Fibroblast of pulmonary artery (primary cell): ENCODE measurements around the gene ITGB8.
A peak's percentile ranks its signal among the peaks of the same experiment; 100 is the strongest.
"Not testable (repeated sequence)": the region's sequence is repeated elsewhere in the genome, so short reads cannot be mapped to it uniquely, and the experiment has no call there.

Experiments used
- DNase-seq: peaks from one replicate; pipeline ENCODE4 v3.0.0-alpha.2; 2010; ENCODE audit warnings: low read depth
- H3K4me3 ChIP-seq: replicated peaks from 2 replicates; pipeline ENCODE4 v1.5.1; 2011; ENCODE audit warnings: low read depth, mild to moderate bottlenecking, control low read depth, low read length, moderate library complexity
- TF ChIP-seq, protein P1 (sequence below): IDR thresholded peaks from 2 replicates; pipeline ENCODE4 v1.5.1; 2011; ENCODE audit warnings: mild to moderate bottlenecking, control low read depth, low read length, inconsistent platforms; ENCODE audit errors: missing control alignments

ITGB8 gene

DNA sequence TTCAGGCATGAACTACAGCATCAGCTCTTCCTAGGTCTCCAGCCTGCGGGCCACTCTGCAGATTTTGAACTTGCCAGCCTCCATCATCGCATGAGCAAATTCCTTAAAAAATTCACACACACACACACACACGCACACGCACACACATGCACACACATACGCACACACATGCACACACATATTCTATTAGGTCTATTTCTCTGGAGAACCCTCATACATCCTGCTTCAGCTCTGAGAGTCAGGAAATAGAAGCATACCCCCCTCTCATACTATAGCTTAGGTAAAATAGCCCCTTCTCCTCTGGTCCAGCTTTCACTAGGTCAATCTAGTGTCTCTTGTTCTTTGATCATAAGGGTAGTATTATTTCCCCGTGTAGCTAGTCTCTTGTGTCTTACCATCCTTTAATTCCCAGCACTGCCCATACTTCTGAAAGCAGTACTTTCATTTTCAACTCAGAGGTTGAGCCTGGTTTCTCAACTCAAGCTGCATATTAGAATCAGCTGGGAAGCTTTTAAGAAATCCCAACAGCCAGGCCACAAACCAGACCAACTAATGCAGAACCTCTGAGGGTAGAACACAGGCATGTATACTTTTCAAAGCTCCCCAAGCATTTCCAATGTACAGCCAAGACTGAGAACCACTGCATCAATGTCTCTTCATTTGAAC lies 30.9 kb upstream of the ITGB8 start:
- no peak overlapping the region for H3K4me3 ChIP-seq
- peak; percentile 31 for DNase-seq
- TF ChIP-seq, protein P1, sequence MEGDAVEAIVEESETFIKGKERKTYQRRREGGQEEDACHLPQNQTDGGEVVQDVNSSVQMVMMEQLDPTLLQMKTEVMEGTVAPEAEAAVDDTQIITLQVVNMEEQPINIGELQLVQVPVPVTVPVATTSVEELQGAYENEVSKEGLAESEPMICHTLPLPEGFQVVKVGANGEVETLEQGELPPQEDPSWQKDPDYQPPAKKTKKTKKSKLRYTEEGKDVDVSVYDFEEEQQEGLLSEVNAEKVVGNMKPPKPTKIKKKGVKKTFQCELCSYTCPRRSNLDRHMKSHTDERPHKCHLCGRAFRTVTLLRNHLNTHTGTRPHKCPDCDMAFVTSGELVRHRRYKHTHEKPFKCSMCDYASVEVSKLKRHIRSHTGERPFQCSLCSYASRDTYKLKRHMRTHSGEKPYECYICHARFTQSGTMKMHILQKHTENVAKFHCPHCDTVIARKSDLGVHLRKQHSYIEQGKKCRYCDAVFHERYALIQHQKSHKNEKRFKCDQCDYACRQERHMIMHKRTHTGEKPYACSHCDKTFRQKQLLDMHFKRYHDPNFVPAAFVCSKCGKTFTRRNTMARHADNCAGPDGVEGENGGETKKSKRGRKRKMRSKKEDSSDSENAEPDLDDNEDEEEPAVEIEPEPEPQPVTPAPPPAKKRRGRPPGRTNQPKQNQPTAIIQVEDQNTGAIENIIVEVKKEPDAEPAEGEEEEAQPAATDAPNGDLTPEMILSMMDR, result no peak

DNA sequence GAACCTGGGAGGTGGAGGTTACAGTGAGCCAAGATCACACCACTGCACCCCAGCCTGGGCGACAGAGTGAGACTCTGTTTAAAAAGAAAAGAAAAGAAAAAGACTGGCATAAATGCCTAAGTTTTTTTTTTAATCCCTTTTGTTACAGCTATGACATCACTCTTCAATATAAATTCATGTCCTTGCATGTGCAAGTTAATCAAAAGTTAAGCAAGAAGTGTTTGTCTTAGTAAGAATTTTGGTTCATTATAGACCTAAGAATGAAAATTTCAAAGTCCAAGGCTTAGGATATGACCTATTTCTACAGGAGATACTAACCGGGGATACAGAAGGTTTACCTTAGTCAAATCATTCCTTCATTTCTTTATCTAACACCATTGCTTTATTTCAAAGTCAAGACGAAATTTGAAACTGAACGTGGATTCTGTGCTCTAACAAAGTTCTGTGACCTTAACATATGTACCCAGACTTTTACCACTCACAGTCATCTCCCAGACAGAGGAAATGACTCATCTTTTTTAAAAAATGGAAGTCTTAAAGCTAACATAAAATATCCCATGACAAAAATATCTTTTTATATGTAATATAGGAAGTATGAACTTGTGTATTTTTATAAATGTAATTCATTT lies 29.3 kb upstream of the ITGB8 start:
- no peak overlapping the region for H3K4me3 ChIP-seq
- peak; percentile 63 for DNase-seq
- TF ChIP-seq, protein P1, result no peak

DNA sequence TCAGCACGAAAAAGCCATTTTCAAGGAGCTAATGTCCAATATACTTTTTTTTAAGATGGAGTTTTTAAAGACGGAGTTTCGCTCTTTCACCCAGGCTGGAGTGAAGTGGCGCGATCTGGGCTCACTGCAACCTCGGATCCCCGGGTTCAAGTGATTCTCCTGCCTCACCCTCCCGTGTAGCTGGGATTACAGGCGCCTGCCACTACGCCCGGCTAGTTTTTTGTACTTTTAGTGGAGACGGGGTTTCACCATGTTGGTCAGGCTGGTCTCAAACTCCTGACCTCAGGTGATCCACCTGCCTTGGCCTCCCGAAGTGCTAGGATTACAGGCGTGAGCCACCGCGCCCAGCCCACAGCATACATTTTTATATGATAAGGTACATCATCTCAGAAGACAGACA lies 28.4 kb upstream of the ITGB8 start:
- DNase-seq, H3K4me3 ChIP-seq: not testable (repeated sequence)

DNA sequence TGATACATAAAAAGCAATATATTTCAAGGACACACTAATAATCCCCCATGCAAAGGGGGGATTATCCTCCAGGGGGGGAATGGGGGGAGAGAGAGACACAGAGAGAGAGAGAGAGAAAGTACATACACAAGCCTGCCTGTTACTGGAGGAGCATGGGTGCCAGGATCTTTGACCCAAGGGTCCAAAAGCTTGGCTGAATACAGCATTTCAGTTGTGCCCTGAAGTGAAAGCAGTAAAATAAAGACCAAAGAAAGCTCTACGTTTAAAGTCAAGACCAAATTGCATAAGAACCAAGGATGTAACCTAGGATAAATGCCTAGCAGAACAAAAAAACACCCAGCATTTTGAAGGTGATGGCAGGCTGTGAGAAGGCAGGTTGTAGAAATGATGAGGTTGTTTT lies 27.8 kb upstream of the ITGB8 start:
- DNase-seq, result no peak
- no peak overlapping the region for H3K4me3 ChIP-seq
- TF ChIP-seq, protein P1, result no peak

DNA sequence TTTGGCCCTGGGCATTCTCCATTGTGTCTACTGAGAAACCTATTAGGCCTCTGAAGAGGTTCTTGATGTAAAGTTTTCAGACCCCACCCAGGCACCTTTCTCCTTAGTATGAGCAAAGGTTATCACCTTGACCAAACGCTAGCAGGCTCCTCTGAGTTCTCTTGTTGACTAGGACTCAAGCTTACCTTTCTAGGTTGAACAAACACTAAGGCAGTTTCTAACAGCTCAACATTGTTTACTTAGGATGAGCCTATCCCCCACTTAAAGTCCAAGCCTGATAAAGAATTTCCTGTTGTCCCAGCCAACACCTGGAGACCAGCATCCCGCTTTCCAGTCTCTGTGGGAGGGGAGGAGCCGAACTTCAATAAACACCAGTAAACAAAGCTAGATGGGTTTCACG lies 26.3 kb upstream of the ITGB8 start:
- DNase-seq, result no peak
- no peak overlapping the region for H3K4me3 ChIP-seq
- TF ChIP-seq, protein P1, result no peak

DNA sequence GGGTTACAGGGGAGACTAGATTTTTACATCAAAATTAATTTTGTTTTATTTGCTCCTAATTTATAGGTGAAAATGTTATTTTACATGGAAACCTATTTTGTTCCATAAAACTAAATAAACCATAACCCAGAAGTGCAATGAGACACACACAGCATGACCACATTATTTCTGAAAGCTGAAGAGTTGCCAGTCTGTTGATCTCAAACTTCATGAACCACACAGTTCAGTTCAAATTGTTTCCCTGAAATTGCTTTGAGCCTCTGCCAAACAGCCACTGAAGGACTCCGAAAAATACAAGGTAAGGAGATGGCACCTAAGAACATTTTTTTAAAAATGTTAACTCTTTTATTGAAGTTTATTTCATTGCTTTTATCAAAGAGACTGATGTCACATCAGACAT lies 25.0 kb upstream of the ITGB8 start:
- TF ChIP-seq, protein P1, result no peak
- DNase-seq, result no peak
- no peak overlapping the region for H3K4me3 ChIP-seq

DNA sequence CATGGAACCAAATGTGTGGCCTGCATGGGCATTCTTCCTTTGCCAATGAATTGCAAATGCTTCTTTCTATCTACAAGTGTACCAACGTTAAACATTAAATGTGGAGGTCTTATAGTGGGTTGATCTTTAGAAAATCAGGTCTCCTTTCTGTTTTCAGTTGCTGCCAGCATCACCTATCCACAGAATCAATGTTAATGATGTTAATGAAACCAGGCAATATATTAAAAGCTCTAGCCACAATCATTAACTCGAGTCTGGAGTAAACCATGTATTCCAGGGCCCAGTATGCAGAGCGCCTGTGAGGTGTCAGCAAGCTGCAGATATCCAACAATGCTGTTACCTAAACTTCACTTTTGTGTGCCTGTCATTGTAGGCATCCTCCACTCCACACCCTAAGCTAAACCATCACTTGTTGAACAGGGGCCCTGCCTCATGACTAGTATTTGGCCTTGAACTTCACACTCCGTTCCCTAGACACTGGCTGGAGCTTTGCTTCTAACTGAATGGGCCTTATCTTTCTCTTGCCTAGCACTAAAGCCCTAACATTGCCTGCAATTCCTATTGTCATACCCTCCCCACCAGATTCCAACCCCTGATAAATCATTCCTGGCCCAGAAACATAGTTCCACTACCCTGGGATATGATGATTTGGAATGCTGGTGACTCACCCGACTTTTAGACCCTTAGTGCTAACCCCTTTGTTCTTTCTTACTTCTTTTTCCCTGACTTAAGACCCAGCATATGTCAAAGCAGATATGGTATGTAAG lies 24.3 kb upstream of the ITGB8 start:
- H3K4me3 ChIP-seq, result no peak overlapping the region
- TF ChIP-seq, protein P1, result no peak
- DNase-seq, result peak; percentile 44
